ENCODE measurements around the gene ASB18. TPM values are rescaled to one million over a fixed set of nuclear protein-coding genes. Genes with fewer than 3 reads are reported as not detected.

Gene ASB18
- total and polyA plus RNA-seq, 2 of the 4 experiments (the other 2 are of a cell fraction): not detected

DNA sequence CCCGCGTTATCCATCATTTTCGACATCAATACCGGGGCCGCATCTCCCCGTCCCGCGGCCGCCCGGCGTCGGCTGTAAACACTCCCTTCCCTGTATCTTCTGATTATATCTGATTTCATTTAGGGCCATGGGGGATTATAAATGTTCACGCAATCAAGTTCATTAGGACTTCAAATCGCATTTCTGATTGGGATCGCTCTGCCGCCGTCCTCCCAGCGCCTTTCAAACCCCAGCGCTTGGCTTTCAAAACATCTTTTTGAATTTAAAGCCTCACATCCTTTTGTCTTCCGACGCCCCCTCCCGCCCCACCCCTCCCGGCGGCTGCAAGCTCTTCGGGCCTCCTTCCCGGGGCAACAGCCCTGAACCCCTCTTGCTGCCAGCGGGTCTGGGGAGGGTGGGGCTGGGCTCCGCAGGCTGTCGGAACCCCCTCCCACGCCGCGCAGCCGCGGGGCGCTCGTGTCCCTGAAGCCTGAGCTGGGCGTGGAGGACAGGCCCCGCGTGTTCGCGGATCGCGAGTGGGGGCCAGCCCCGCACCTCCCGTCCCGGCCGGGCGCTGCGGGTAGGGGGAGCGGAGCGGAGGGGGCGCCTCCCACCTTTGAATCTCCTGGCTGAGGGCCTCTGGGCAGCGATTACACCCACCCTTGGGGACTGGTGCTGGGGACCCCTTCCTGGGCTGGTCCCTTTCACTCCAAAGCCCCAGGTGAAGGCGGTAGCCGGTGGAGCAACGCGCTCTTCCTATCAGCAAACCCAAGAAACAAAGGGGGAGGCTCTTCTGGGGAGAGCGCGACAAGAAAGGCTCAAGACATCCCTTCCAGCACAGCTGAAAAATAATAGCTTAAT, 84.8 kb downstream of the ASB18 start (continued):
- TF ChIP-seq RFX5 (IDR thresholded peaks at IDR 0.05; ENCODE audit: low read depth, low read length): no peak
- TF ChIP-seq CHD1 (IDR thresholded peaks at IDR 0.05; ENCODE audit: low read depth, low read length): no peak
- no peak for TF ChIP-seq BHLHE40 (IDR thresholded peaks at IDR 0.05; ENCODE audit: low read depth, low read length)

DNA sequence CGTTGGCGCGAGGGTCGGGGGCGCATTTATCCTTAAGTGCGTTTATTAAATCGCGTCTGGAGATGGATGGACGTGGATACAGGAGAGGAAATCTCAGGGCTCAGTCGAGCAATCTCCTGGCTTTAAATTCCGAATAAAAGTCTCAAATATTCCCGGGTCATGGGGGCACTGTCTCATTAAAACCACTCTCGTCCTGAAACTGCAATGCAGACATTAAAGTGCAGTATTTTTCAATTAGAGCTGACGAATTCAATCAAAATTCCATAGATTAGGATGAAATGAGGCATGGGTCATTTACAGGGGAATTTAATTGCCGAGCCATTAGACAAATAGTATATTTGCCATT, 85.3 kb downstream of the ASB18 start:
- dilution Hi-C loops (cut with HindIII; ENCODE audit: low sequenced_read_pairs, unreplicated experiment): loop anchor here (25.0 kb wide), 1 partner anchor 392 kb away; no protein-coding TSS in a partner anchor

More for the DNA sequence above, 85.3 kb downstream of the ASB18 start:
- 4% methylated on average over 5 of the region's 15 CpGs; no CpG with 5 or more reads in 1 of the 2 experiments for WGBS, 2 experiments (ENCODE audit: extremely low coverage in 2 of 2, insufficient read length in 1 of 2)
- no peak overlapping the region for H2BK20ac ChIP-seq (ENCODE audit: low read depth, low read length)
- no peaks in the 10 kb centered on the region for H4K20me1 ChIP-seq (ENCODE audit: insufficient read depth, low read length)
- H2AK9ac ChIP-seq (replicated peaks; ENCODE audit: low read depth, low read length, poor library complexity): no peak overlapping the region
- H3K79me1 ChIP-seq (ENCODE audit: low read depth in 1 of 2, low read length in 2 of 2): no peaks in the 10 kb centered on the region
- ATAC-seq (ENCODE audit: low read depth) (0 out of 2 replicates have a peak, but pooled peaks have one; percentile 5), DNase-seq (no peak)
- H3K27me3 ChIP-seq (ENCODE audit: control insufficient read depth, insufficient read depth, low read length): peaks cover 21% of the 10 kb centered on the region
- H3K4ac ChIP-seq (ENCODE audit: low read depth, low read length): no peak overlapping the region
- no peaks in the 10 kb centered on the region for H3K9me1 ChIP-seq (ENCODE audit: insufficient read depth, low read length)
- H3K4me3 ChIP-seq (ENCODE audit: insufficient read depth, low read depth, low read length): peak overlapping the region; percentile 32
- no TSS peak for BruUV-seq (replicated peaks)
- no peak overlapping the region for H2BK15ac ChIP-seq (ENCODE audit: low read depth, low read length)
- ChIA-PET POLR2A (ENCODE audit: unreplicated experiment) (no interaction called here), CTCF (interaction anchor here (0.6 to 3.0 kb wide), 4 partner anchors 17 to 400 kb away, joined by 3 to 32 read pairs (median 7); no protein-coding TSS in a partner anchor)
- H3K9ac ChIP-seq (ENCODE audit: low read depth, low read length): no peak overlapping the region
- no peak overlapping the region for H4K5ac ChIP-seq (ENCODE audit: low read depth, low read length)
- no peak overlapping the region for H3K27ac ChIP-seq (ENCODE audit: insufficient read depth, low read length)
- H3K4me1 ChIP-seq (ENCODE audit: control insufficient read depth, insufficient read depth, low read length): peaks cover 6% of the 10 kb centered on the region
- H3K18ac ChIP-seq (ENCODE audit: low read depth, low read length): no peak overlapping the region
- no peak overlapping the region for H2BK5ac ChIP-seq (ENCODE audit: low read depth, low read length, poor library complexity, severe bottlenecking)
- intact Hi-C loops (cut with micrococcal nuclease) (loop anchor here (10.0 kb wide), 1 partner anchor 234 kb away; no protein-coding TSS in a partner anchor), in situ Hi-C loops (cut with MboI; ENCODE audit: low sequenced_read_pairs) (loop anchor here (5.0 kb wide), 1 partner anchor 412 kb away; no protein-coding TSS in a partner anchor)
- no peak overlapping the region for H3K56ac ChIP-seq (ENCODE audit: extremely low read depth, insufficient read depth, low read length)
- H4K91ac ChIP-seq (ENCODE audit: insufficient read depth, low read depth, low read length): no peak overlapping the region
- H2AFZ ChIP-seq (replicated peaks; ENCODE audit: low read length, poor library complexity): peak overlapping the region; percentile 66
- H3K23ac ChIP-seq (ENCODE audit: low read depth, low read length): no peak overlapping the region
- no peaks in the 10 kb centered on the region for H3K9me3 ChIP-seq (ENCODE audit: control insufficient read depth, insufficient read depth, low read length)
- H3K4me2 ChIP-seq (ENCODE audit: low read depth, low read length): peak overlapping the region; percentile 62
- H4K8ac ChIP-seq (ENCODE audit: low read depth in 2 of 2, low read length in 2 of 2): no peak overlapping the region
- no peaks in the 10 kb centered on the region for H3K36me3 ChIP-seq (ENCODE audit: control insufficient read depth, insufficient read depth, low read length)
- H2BK120ac ChIP-seq (ENCODE audit: low read depth, low read length): no peak overlapping the region
- H3K14ac ChIP-seq (replicated peaks; ENCODE audit: low read depth, low read length): no peak overlapping the region
- no peak overlapping the region for H2AK5ac ChIP-seq (ENCODE audit: low read depth, low read length)
- TF ChIP-seq MAZ (IDR thresholded peaks at IDR 0.05; ENCODE audit: borderline replicate concordance, low read depth, low read length): no peak
- TF ChIP-seq, protein P1, sequence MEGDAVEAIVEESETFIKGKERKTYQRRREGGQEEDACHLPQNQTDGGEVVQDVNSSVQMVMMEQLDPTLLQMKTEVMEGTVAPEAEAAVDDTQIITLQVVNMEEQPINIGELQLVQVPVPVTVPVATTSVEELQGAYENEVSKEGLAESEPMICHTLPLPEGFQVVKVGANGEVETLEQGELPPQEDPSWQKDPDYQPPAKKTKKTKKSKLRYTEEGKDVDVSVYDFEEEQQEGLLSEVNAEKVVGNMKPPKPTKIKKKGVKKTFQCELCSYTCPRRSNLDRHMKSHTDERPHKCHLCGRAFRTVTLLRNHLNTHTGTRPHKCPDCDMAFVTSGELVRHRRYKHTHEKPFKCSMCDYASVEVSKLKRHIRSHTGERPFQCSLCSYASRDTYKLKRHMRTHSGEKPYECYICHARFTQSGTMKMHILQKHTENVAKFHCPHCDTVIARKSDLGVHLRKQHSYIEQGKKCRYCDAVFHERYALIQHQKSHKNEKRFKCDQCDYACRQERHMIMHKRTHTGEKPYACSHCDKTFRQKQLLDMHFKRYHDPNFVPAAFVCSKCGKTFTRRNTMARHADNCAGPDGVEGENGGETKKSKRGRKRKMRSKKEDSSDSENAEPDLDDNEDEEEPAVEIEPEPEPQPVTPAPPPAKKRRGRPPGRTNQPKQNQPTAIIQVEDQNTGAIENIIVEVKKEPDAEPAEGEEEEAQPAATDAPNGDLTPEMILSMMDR (conservative IDR thresholded peaks at IDR 0.05; ENCODE audit: low read depth, low read length): no peak
- no peak for TF ChIP-seq RFX5 (IDR thresholded peaks at IDR 0.05; ENCODE audit: low read depth, low read length)
- TF ChIP-seq CEBPB (IDR thresholded peaks at IDR 0.05; ENCODE audit: low read depth, low read length): no peak
